Liver (tissue), 9 donors: ENCODE results near the gene PPP6R2. TPM values are rescaled to one million over a fixed set of nuclear protein-coding genes. Genes with fewer than 3 reads are reported as not detected.

ENCODE experiments used
- DNase-seq: peaks from one replicate; pipeline ENCODE4 v3.0.0-alpha.2; 2017; ENCODE audit warnings: low spot score
- H3K27ac ChIP-seq, 2 donors: one replicate each; pipeline ENCODE4 v1.7.0; 2013; ENCODE audit warnings: inconsistent platforms in 2 of 2, low read length in 2 of 2, control low read depth in 1 of 2, low read depth in 1 of 2, mild to moderate bottlenecking in 1 of 2
- H3K27me3 ChIP-seq, 4 donors: one replicate each; pipeline versions ENCODE4 v1.6.1 to v1.7.0; 2013; ENCODE audit warnings: low read length in 3 of 4, inconsistent platforms in 1 of 4, mild to moderate bottlenecking in 1 of 4, moderate library complexity in 1 of 4; ENCODE audit not compliant: control insufficient read depth in 4 of 4, insufficient read depth in 4 of 4
- H3K36me3 ChIP-seq, 4 donors: one replicate each; pipeline versions ENCODE4 v1.6.1 to v1.7.0; 2013; ENCODE audit warnings: low read length in 3 of 4, mild to moderate bottlenecking in 3 of 4, low read depth in 1 of 4, moderate library complexity in 1 of 4; ENCODE audit not compliant: control insufficient read depth in 4 of 4, insufficient read depth in 3 of 4
- H3K4me1 ChIP-seq, 4 donors: one replicate each; pipeline versions ENCODE4 v1.6.1 to v1.7.0; 2013; ENCODE audit warnings: low read length in 3 of 4, mild to moderate bottlenecking in 3 of 4, moderate library complexity in 1 of 4; ENCODE audit not compliant: control insufficient read depth in 4 of 4, insufficient read depth in 4 of 4
- H3K4me3 ChIP-seq, 3 donors: one replicate each; pipeline versions ENCODE4 v1.6.1 to v1.7.0; 2013; ENCODE audit warnings: low read length in 3 of 3, control low read depth in 1 of 3, low read depth in 1 of 3, mild to moderate bottlenecking in 1 of 3
- H3K9ac ChIP-seq, 2 donors: one replicate each; pipeline ENCODE4 v1.7.0; 2013; ENCODE audit warnings: low read length in 2 of 2, mild to moderate bottlenecking in 2 of 2, moderate library complexity in 2 of 2, control low read depth in 1 of 2, low read depth in 1 of 2
- H3K9me3 ChIP-seq, 4 donors: one replicate each; pipeline versions ENCODE4 v1.6.1 to v1.7.0; 2013; ENCODE audit warnings: low read length in 3 of 4; ENCODE audit not compliant: control insufficient read depth in 4 of 4
- ATF3 ChIP-seq: IDR thresholded peaks from 2 replicates; pipeline ENCODE4 v1.6.1; 2016; ENCODE audit warnings: antibody characterized with exemption
- CTCF ChIP-seq: fragments of 150-350 bp; IDR thresholded peaks from 2 replicates; pipeline ENCODE4 v1.5.1; 2017; ENCODE audit warnings: improper control_type of control experiment, low read depth, low read length; ENCODE audit not compliant: missing input control
- EGR1 ChIP-seq, 2 donors: IDR thresholded peaks; 2 replicates each; pipeline ENCODE4 v1.6.1; 2016 to 2018; ENCODE audit warnings: antibody characterized with exemption in 2 of 2, low read depth in 2 of 2
- FOXA1 ChIP-seq: IDR thresholded peaks from 2 replicates; pipeline ENCODE4 v1.6.1; 2016; ENCODE audit warnings: antibody characterized with exemption
- FOXA2 ChIP-seq: IDR thresholded peaks from 2 replicates; pipeline ENCODE4 v1.6.1; 2016; ENCODE audit warnings: antibody characterized with exemption
- GABPA ChIP-seq, 2 donors: IDR thresholded peaks in 1 of 2; conservative IDR thresholded peaks in 1 of 2; 2 replicates each; pipeline ENCODE4 v1.6.1; 2016; ENCODE audit warnings: antibody characterized with exemption in 2 of 2, mild to moderate bottlenecking in 1 of 2, moderate library complexity in 1 of 2
- HNF4A ChIP-seq, 2 donors: conservative IDR thresholded peaks; 2 replicates each; pipeline ENCODE4 v1.6.1; 2016; ENCODE audit warnings: antibody characterized with exemption in 2 of 2, mild to moderate bottlenecking in 2 of 2
- HNF4G ChIP-seq: IDR thresholded peaks from 2 replicates; pipeline ENCODE4 v1.6.1; 2016; ENCODE audit warnings: antibody characterized with exemption
- JUND ChIP-seq, 2 donors: IDR thresholded peaks; 2 replicates each; pipeline ENCODE4 v1.6.1; 2016; ENCODE audit warnings: antibody characterized with exemption in 2 of 2
- MAX ChIP-seq: IDR thresholded peaks from 2 replicates; pipeline ENCODE4 v1.6.1; 2016; ENCODE audit warnings: antibody characterized with exemption
- NR2F2 ChIP-seq: IDR thresholded peaks from 2 replicates; pipeline ENCODE4 v1.6.1; 2016; ENCODE audit warnings: antibody characterized with exemption
- RAD21 ChIP-seq, 2 donors: IDR thresholded peaks; 2 replicates each; pipeline ENCODE4 v1.6.1; 2016; ENCODE audit warnings: antibody characterized with exemption in 2 of 2, mild to moderate bottlenecking in 2 of 2
- REST ChIP-seq: IDR thresholded peaks from 2 replicates; pipeline ENCODE4 v1.6.1; 2016; ENCODE audit warnings: antibody characterized with exemption, mild to moderate bottlenecking
- RXRA ChIP-seq, 2 donors: IDR thresholded peaks; 2 replicates each; pipeline ENCODE4 v1.6.1; 2017 to 2018; ENCODE audit warnings: antibody characterized with exemption in 2 of 2, mild to moderate bottlenecking in 1 of 2
- SP1 ChIP-seq: IDR thresholded peaks from 2 replicates; pipeline ENCODE4 v1.6.1; 2018; ENCODE audit warnings: antibody characterized with exemption, mild to moderate bottlenecking
- TAF1 ChIP-seq: conservative IDR thresholded peaks from 2 replicates; pipeline ENCODE4 v1.6.1; 2016; ENCODE audit warnings: antibody characterized with exemption, mild to moderate bottlenecking
- YY1 ChIP-seq: IDR thresholded peaks from 2 replicates; pipeline ENCODE4 v1.6.1; 2016; ENCODE audit warnings: antibody characterized with exemption, mild to moderate bottlenecking
- ZBTB33 ChIP-seq: IDR thresholded peaks from 2 replicates; pipeline ENCODE4 v1.6.1; 2016; ENCODE audit warnings: antibody characterized with exemption
- WGBS: extraction: QIAGEN DNeasy Blood & Tissue Kit; methylation state at CpG from one replicate; pipeline ENCODE4 v1.1.7; 2013; 5-methylcytosine and 5-hydroxymethylcytosine counted together
- polyA plus RNA-seq, 2 donors: library from polyadenylated mRNA; stranded (reverse) in 1 of 2; unstranded in 1 of 2; fragments of 200-250 nt in 1 of 2; fragments of >200 nt in 1 of 2; fragmentation: Nextera tagmentation in 1 of 2; extraction: Ambion mirVana in 1 of 2; gene quantifications; one replicate each; pipeline versions ENCODE4 v1.2.1 to v1.2.3, GENCODE V29; 2013 to 2015
- total RNA-seq, 2 donors: library from RNA; depleted of rRNA; stranded (reverse); fragments of >200 nt; gene quantifications; one replicate each; pipeline ENCODE4 v1.2.3, GENCODE V29; 2014
- donor health status: healthy.
- donor health status: healthy.
- donor health status: healthy.
- donor health status: healthy.
- donor health status: healthy.

The PPP6R2 gene
- total and polyA plus RNA-seq, 4 donors, result 28.8 to 117 (median 47.2) TPM

- TF ChIP-seq REST (no peak), RAD21 (IDR thresholded peaks at IDR 0.05) (no peak), FOXA2 (no peak), YY1 (no peak), ZBTB33 (no peak), NR2F2 (no peak), HNF4A (conservative IDR thresholded peaks at IDR 0.05) (no peak), SP1 (no peak), TAF1 (no peak), JUND (IDR thresholded peaks at IDR 0.05) (no peak), RXRA (IDR thresholded peaks at IDR 0.05) (no peak), ATF3 (no peak), GABPA (IDR thresholded peaks at IDR 0.05 in 1 of 2, conservative IDR thresholded peaks at IDR 0.05 in 1 of 2) (no peak), HNF4G (no peak), CTCF (no peak), MAX (no peak), FOXA1 (no peak), EGR1 (IDR thresholded peaks at IDR 0.05; ENCODE audit: low read depth in 2 of 2) (no peak)
- Histone ChIP-seq H3K9me3 (no peaks in the 10 kb centered on the region), H3K9ac (no peak overlapping the region), H3K4me3 (no peak overlapping the region), H3K4me1 (no peaks in the 10 kb centered on the region), H3K36me3 (peaks cover 21 to 71% (median 60%) of the 10 kb centered on the region in 4 donors), H3K27me3 (no peaks in the 10 kb centered on the region), H3K27ac (no peak overlapping the region)
- WGBS, result 97% methylated on average over 12 of the region's 12 CpGs
- peak; percentile 30 for DNase-seq
These were observed 82.2 kb downstream of the PPP6R2 start for GRCh38 chr22:50425179-50425916.
